KG1 (cell line): ENCODE results near the gene ALOX5.
A peak's percentile ranks its signal among the peaks of the same experiment; 100 is the strongest.
"Not testable (repeated sequence)": the region's sequence is repeated elsewhere in the genome, so short reads cannot be mapped to it uniquely, and the experiment has no call there.

Source experiments
- DNase-seq: peaks from one replicate; lab custom pipeline; 2025; lab: John Stamatoyannopoulos, UW

The ALOX5 gene

DNA sequence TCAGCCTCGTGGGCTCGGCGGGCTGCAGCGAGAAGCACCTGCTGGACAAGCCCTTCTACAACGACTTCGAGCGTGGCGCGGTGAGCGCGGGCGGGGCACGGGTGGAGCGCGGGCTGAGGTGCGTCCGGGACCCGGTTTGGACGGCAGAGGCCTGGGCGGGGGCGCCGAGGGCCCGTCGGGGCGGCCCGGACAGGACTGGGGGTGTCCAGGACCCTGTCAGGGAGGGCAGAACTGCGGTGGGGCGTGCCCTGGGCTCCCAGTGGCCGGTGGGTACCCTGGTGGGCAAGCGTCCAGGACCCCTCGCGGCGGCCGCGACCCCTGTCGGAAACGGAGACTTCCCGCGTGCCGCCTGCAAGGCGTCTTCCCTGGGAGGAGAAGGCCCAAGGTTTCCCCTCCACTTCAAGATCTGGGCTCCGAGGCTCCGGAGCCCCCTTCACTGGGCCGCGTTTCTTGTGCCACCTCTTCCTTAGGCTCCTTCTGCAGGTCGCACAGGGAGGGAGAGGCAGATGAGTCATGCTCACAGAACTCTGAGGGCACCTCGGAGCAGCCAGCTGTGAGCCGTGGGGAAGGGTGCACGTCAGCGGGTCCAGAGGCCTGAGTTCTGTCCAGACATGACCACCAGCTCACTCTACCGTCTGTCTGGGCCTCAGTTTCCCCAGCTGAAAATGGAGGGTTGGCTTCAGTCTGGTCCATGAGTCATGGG, 485 bp downstream of the ALOX5 start:
- DNase-seq = no peak

DNA sequence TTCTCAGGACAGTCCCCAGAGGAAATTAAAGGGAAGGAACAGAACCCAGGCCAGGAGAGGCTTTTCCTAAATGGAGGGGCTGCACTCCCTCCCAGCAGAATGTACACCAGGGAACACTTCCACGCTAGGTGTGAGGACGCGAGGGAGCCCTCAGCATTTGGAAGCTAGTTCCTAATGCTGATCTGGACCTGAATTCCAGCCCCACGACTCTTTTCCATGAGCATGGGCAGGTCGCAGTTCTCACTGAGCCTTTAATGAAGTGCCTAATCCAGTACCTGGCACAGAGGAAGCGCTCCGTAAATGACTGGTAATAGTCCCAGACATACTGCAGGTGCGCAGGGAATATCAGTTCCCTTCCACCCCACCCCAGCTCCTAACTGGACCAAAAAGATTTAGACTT, 1.1 kb downstream of the ALOX5 start:
- no peak for DNase-seq

DNA sequence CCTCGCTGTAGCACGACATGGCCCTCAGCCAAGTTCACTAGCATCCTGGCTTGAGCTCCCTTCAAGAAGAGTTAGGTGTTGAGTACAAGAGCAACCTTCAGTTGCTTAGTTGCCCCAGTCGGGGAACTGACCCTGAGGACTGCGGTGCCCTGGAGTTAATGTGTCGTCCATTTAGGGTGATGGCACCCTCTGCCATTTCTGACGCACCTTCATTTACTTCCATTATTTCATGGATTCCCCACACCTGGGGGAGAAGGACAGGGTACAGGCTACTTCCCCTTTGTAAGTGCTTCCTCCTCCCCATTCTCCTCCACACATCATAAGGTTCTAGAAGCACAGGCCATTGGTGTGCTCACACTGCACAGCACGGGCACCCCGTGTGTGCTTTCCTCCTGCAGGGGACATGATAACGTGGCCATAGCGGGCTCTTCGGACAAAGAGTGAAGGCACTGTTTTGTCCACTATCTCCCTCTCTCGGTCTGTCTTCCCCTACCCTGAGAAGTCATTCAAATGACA, 1.8 kb downstream of the ALOX5 start:
- peak; percentile 38 for DNase-seq

DNA sequence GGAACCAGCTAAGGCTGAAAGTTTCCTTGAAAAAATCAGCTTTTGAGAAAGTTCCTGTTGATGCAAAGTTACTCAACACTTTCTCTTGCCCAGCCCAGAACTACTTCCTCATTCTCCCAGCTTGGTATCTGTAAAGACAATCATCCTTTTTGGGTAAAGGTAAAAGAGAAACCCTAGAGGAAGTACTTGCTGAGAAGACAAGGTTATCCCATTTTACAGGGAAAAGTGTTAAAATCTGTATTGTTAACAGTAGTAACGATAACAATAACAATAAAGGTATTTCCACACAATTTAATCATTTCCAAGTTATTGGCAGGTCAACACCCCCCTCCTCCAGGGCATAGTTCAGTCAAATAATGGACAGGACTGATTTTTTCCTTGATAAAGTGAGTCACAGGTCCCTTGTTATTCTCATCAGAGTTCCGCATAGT, 2.4 kb downstream of the ALOX5 start:
- DNase-seq = peak; percentile 38

DNA sequence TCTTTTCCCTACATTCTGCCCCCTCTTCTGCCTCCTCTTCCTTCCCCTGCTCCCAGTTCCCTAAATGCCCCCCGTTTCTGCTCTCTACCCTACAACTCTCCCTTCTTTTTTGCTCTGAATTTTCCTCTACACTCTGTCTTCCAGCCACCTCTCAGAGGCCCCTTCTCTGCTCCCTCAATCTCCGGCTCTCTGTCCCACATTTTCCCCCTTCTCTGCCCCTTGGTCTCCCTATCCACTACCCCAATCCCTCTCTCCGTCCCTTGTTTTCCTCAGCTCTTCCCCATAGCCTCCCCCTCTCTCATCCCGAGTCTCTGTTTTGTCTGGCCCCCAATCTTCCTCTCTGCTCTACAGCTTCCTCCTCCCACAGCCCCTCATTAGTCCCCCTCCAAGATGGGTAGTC, 3.3 kb downstream of the ALOX5 start:
- no peak for DNase-seq

DNA sequence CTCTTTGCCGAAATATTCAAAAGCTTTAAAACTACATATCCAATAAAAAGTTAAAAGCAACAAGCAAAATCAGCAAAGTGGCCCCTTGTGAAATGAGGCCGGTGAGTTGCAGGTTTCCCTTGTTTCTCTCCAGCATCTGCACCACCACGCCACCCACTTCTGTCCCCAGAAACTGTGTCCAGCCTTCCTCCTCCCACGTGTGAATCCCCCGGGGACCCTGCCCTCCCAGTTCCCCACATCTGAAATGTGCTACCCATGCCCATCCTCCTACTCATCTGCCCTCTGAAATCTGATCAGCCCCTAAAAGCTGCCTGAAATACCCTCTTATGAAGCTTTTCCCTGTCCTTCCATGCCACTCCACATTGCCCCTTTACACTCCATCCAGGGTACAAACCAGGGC, 3.8 kb downstream of the ALOX5 start:
- DNase-seq = no peak

DNA sequence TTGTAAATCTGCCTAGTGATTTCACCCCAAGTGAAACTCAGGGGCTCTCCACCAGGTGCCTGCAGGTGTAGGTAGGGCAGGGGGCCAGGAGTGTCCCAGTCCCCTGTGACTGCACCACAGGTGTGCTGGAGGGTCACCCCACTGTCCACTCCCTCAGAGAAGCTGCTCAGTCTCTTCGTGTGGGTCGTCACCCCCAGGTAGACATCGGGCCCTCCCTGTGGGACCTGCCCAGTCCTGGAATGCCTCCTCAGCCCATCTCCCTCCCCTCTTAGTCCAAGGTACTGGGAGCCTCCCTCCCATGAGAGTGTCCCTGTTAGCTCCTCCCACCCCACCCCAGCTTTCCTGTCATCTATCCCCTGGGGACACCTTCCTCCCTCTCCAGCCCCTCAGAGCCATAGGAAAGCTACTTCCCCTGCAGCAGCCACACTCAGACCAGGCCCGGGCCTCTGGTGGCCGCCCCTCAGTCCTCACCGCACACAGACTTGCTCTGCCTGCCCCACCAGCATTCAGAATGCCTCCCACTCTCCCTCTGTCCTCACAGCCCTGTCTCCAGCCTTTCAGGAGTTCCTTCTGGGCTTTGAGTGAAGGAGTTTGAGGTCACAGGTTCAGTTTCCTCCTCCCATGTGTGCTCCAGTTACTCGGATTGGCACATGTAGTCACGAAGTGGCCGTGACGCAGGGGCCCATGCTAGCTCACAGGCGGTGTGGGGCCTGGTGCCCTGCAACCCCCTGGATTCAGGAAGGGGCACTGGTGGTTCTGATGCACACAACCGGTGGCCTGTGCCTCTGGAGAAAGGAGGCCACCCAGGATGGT, 5.1 kb downstream of the ALOX5 start:
- DNase-seq = no peak

DNA sequence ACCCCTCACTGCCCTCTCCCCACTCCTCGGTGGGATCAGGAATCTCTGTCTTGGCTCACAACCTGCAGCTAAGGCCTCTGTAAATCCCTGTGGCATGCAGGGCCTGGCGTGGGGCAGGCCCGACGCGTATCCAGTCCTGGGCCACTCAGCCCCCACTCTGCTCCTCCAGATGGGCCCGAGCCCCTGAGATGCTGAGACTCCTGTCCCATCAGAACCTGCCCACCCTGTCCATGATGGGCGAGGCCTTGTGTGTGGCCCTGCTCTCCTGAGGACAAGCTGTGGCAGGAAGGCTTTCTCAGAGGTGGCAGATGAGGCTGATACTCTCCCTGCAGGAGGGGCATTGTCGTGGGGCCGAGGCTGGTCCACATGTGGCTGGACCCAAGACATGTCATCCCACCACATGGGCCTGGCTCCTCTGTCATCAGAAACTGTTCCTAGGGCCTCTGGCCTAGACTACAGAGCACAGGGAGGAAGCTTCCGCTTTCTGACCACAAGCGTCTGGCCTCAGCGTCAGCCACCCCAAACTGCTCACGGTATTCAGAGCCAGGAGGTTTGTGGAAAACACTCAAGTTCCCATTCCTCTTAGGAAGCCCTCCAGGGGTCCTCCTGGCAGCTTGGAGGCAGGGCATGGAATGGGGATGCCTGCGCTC, 6.0 kb downstream of the ALOX5 start:
- DNase-seq = peak; percentile 37

DNA sequence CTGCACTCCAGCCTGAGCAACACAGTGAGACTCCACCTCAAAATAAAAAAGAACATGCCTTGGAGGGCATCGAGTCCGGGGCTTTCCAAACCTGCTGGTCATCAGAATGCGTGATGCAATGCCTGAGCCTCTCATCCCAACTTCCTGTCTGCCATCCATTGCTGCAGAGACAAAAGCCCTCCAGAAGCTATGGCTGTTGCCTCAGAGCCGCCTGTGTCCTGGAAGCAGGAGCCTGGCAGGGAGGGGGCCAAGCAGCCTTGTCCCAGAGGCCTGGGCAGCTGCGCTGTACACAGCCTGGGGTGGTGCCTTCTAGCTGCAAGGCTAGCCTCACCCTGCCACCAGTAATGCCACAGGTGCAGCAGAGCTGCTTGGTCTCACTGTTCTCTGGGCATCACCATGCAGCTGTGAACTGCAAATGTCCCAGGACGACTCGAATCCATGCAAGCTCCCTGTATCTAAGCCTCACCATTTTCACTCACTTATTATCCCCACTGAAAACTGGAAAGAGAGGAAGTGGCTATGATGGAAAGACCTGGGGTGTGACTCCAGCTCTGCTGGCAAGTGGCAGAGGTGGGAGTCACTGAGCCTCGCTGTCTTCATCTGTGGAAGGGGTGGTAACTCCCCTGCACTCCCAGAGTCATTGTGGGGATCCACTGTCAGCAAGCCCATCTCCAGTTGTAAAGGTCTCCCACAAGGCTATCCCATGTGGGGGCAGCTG, 7.0 kb downstream of the ALOX5 start:
- no peak for DNase-seq

DNA sequence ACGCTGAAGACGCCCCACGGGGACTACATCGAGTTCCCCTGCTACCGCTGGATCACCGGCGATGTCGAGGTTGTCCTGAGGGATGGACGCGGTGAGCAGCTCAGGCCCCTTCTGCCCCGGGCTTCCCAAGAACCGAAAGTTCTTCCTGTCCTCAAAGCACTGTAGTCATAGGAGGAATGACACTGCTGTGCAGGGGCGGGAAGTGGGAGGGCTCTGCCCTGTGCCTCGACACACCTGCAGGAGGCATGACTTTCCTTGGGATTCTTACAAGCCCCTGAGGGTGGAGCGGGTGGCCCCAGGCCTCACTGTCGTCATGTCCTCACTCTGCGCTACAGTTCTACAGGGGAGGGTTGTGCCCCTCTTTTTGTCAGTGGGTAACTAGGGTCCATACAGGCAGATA, 8.6 kb downstream of the ALOX5 start:
- no peak for DNase-seq

DNA sequence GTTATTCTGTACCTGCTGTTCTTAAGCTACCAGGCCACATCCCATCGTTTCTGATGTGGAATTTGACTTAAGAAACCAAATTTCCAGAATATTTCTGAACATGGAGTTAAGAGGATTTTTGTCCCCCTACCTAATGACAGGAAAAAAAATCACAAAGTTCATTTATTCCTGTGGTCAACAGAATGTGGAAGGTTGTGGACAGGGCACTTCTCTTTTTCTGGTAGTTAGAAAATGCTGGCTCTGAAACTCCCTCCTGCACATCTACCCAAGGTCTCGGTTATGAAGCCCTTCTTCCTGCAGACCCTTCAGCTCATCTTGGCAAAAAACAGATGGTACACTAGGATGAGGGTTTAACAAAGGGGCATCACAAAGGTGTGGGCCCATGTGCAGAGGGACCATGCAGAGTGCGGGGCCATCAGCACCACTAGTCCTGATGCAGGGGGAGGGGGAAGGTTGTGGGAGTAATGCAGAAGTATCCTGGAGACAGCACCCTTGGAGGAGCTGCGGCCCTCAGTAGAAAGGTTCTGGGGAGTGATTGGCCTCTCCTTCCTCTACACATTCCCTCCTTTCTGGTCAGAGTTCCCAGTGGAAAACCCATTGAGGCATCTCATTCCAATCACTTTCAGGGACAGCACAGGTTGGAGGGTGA, 9.8 kb downstream of the ALOX5 start:
- no peak for DNase-seq

DNA sequence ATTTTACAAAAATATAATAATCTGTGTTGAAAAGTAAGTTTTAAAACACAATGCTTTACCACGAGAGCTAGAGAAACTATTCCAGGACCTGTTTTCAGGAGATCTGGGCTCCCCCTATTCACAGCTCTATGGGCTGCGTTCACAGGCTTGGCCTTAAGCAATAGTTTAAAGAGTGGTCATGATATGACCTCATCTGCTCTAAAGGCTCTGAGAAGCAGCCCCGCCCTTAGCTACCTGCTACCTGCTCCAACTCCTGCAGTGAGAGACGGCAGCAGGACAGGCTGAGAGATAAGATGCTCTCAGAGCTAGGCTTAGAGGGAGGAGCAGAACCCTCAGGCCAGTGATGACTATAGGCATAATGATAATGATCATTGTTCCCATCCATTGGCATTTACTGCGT, 12.6 kb downstream of the ALOX5 start:
- DNase-seq = no peak

DNA sequence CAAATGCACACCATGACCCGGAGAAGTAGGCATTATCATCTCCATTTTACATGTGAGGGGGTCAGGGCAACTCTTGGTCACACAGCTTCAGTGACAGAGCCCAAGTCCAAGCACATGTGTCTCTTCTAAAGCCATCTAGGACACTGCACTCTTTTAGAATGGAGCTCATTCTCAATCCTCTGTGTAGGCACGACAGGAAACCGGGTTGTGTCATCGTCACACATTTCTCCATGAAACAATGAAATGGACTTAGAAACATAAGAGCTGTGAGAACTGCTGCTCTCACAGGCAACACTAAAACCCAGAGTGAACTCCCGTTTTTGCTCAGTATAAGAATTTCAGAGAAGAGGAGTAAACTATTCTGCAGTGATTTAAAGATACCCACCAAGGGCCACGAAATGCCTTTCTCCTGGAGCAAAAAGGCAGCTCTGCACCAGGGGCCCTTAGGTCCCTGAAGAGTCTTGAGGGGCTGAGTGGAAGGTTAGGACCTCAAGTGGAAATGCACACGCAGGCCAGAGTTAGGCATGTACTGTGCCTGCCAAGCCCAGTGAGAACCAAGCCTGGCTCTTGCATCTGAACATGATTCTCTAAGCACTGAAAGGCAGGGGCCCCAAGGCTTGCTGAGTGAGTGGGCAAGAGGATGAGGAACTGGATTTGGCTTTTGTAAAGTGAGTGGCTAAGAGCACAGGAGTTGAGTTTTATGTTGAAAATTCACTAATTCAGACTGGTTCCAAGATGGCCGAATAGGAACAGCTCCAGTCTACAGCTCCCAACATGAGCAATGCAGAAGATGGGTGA, 13.3 kb downstream of the ALOX5 start:
- DNase-seq = no peak

DNA sequence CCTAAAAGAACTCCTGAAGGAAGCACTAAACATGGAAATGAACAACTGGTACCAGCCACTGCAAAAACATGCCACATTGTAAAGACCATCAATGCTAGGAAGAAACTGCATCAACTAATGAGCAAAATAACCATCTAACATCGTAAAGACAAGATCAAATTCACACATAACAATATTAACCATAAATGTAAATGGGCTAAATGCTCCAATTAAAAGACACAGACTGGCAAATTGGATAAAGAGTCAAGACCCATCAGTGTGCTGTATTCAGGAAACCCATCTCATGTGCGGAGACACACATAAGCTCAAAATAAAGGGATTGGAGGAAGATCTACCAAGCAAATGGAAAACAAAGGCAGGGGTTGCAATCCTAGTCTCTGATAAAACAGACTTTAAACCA, 15.7 kb downstream of the ALOX5 start:
- not testable (repeated sequence) for DNase-seq

DNA sequence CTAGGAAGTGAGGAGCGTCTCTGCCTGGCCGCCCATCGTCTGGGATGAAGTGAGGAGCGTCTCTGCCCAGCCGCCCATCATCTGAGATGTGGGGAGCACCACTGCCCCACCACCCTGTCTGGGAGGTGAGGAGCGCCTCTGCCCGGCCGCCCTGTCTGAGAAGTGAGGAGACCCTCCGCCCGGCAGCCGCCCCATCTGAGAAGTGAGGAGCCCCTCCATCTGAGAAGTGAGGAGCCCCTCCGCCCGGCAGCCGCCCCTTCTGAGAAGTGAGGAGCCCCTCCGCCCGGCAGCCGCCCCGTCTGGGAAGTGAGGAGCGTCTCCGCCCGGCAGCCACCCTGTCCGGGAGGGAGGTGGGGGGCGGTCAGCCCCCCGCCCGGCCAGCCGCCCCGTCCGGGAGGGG, 17.6 kb downstream of the ALOX5 start:
- not testable (repeated sequence) for DNase-seq

DNA sequence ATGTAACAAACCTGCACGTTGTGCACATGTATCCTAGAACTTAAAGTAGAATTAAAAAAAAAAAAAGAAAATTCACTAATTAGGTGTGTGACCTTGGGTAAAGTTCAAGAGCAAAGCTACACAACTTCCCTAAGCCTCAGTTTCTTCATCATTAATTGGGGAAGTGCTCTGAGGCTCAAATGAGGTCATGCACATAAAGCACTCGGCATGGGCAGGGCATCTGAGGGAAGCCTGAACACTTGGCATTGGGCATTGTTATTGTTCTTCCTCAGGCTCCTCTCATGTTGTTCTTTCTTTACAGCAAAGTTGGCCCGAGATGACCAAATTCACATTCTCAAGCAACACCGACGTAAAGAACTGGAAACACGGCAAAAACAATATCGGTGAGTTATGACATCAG, 21.5 kb downstream of the ALOX5 start:
- no peak for DNase-seq

DNA sequence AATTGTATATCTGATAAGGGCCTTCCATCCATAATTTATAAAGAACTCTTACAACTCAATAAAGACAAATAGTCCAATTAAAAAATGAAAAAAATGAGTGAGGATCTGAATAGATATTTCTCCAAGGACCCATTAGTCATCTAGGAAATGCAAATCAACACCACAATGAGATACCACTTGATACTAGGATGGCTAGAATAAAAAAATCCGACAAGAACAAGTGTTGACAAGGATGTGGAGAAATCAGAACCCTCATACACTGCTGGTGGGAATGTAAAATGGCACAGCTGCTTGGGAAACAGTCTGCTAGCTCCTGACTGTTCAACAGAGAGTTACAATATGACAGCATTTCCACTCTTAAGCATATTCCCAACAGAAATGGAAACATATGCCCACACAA, 24.6 kb downstream of the ALOX5 start:
- no peak for DNase-seq

DNA sequence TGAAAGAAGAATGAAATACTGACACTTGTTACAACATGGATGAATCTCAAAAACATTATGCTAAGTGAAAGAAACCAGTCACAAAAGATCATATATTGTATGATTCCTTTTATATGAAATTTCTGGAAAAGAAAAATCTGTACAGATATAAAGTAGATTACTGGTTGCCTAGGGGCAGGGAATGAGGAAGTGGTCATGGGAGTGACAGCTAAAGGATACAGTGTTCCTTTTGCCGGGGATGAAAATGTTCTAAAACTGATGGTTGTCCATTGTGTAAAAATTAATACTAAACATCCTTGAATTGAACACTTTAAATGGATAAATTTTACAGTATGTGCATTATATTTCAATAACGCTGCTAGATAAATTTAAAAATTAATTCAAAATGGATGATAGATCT, 25.1 kb downstream of the ALOX5 start:
- DNase-seq = no peak

DNA sequence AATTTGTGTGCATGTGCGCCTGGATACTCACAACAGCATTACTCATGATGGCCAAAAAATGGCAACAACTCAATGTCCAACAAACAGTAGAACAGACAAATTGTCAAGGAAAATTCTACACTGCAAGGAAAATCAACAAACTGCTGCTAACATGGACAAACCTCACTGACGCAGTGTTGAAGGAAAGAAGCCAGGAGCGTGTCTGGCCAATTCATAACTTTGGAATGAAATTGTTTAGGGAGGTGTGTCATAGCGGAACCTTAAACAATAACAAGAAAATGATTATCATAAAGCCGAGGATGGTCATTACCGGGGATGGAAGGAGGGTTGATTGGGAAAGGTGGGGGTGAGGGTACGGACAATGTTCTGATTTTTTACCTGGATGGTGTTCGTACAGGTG, 29.1 kb downstream of the ALOX5 start:
- DNase-seq = no peak

DNA sequence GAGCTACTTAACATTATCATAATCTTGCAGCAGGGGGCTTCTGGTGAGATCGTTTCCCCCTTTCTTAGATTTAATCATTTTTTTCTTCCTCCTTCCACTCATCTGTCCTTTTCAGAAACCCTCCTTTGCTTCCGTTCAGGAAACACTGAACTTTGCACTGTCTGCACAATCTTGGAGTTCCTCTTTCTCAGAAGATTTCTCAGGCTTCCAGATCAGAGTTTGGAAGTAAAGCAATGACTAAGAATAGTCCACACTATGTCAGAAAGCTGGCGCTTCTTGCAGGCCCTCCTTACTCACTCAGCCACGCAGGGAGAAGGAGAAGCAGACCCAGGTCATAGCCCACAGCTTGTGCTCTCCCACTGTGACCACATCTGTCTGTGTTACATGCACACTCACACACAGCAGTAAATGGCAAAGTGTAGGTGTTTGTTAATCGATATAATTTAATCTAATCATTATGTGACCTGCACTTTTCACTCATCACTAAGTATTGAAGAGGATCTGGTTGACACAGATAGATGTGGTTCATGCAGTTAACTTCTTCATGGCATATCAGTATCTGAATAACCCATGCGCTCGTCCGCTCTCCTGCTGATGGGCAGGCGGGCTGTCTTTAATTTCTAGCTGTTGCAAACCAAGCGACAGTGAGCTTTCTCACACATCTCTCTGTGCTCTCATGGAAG, 30.2 kb downstream of the ALOX5 start:
- peak; percentile 72 for DNase-seq
